Nephron progenitor cell (in vitro differentiated cells): ENCODE results near the gene TCTN3.
A peak's percentile ranks its signal among the peaks of the same experiment; 100 is the strongest.

Source experiments
- DNase-seq: peaks from one replicate; pipeline ENCODE4 v3.0.0; 2021
- H3K27ac Mint-ChIP-seq: 2 replicates; pipeline ENCODE4 v1.8.0; 2021; ENCODE audit warnings: mild to moderate bottlenecking, moderate library complexity, mixed read lengths
- H3K27me3 Mint-ChIP-seq: 2 replicates; pipeline ENCODE4 v1.8.0; 2021; ENCODE audit warnings: mild to moderate bottlenecking, low read depth, mixed read lengths; ENCODE audit not compliant: poor library complexity
- H3K36me3 Mint-ChIP-seq: 2 replicates; pipeline ENCODE4 v1.8.0; 2021; ENCODE audit warnings: low read depth, mixed read lengths
- H3K4me1 Mint-ChIP-seq: 2 replicates; pipeline ENCODE4 v1.8.0; 2021; ENCODE audit warnings: mixed read lengths
- H3K4me3 Mint-ChIP-seq: 2 replicates; pipeline ENCODE4 v1.8.0; 2021; ENCODE audit warnings: mild to moderate bottlenecking, moderate library complexity, mixed read lengths
- H3K9me3 Mint-ChIP-seq: 2 replicates; pipeline ENCODE4 v1.8.0; 2021; ENCODE audit warnings: mild to moderate bottlenecking, moderate library complexity, mixed read lengths
- CTCF ChIP-seq: fragments of 200-600 bp; sonication (generic); IDR thresholded peaks from 2 replicates; pipeline ENCODE4 v1.5.0; 2021; ENCODE audit warnings: antibody characterized with exemption

Gene TCTN3

GRCh38 chr10:95711492-95711891 lies 17.8 kb upstream of the TCTN3 start:
- Mint-ChIP-seq H3K4me1 (no peaks in the 10 kb centered on the region), H3K36me3 (no peaks in the 10 kb centered on the region), H3K9me3 (no peaks in the 10 kb centered on the region), H3K4me3 (no peak overlapping the region), H3K27ac (no peak overlapping the region), H3K27me3 (peaks cover 7% of the 10 kb centered on the region)
- TF ChIP-seq CTCF: no peak
- DNase-seq: no peak

GRCh38 chr10:95706990-95707389 lies 13.3 kb upstream of the TCTN3 start:
- no peaks in the 10 kb centered on the region for H3K4me1 Mint-ChIP-seq
- no peak overlapping the region for H3K4me3 Mint-ChIP-seq

GRCh38 chr10:95706573-95706972 lies 12.8 kb upstream of the TCTN3 start:
- Mint-ChIP-seq H3K4me1 (no peaks in the 10 kb centered on the region), H3K4me3 (no peak overlapping the region), H3K27me3 (peaks cover 4% of the 10 kb centered on the region), H3K36me3 (no peaks in the 10 kb centered on the region), H3K27ac (no peak overlapping the region), H3K9me3 (no peaks in the 10 kb centered on the region)
- DNase-seq: no peak
- no peak for TF ChIP-seq CTCF

More at GRCh38 chr10:95706990-95707389, 13.3 kb upstream of the TCTN3 start:
- TF ChIP-seq CTCF: no peak
- H3K27me3 Mint-ChIP-seq: peaks cover 4% of the 10 kb centered on the region
- no peaks in the 10 kb centered on the region for H3K9me3 Mint-ChIP-seq
- no peak for DNase-seq
- no peaks in the 10 kb centered on the region for H3K36me3 Mint-ChIP-seq
- no peak overlapping the region for H3K27ac Mint-ChIP-seq

GRCh38 chr10:95698415-95698814 lies 4.7 kb upstream of the TCTN3 start:
- TF ChIP-seq CTCF: no peak
- Mint-ChIP-seq H3K4me3 (no peak overlapping the region), H3K27ac (no peak overlapping the region), H3K4me1 (peaks cover 6% of the 10 kb centered on the region), H3K27me3 (peaks cover 13% of the 10 kb centered on the region), H3K36me3 (no peaks in the 10 kb centered on the region), H3K9me3 (peaks cover 13% of the 10 kb centered on the region)
- DNase-seq: no peak

GRCh38 chr10:95697429-95697828 lies 3.7 kb upstream of the TCTN3 start:
- peaks cover 10% of the 10 kb centered on the region for H3K27me3 Mint-ChIP-seq
- H3K27ac Mint-ChIP-seq: no peak overlapping the region
- H3K4me1 Mint-ChIP-seq: peaks cover 12% of the 10 kb centered on the region
- DNase-seq: no peak
- H3K4me3 Mint-ChIP-seq: no peak overlapping the region
- TF ChIP-seq CTCF: no peak
- no peaks in the 10 kb centered on the region for H3K36me3 Mint-ChIP-seq
- peaks cover 13% of the 10 kb centered on the region for H3K9me3 Mint-ChIP-seq

GRCh38 chr10:95694665-95695064 lies 938 bp upstream of the TCTN3 start:
- peaks cover 10% of the 10 kb centered on the region for H3K27me3 Mint-ChIP-seq
- H3K4me1 Mint-ChIP-seq: peaks cover 28% of the 10 kb centered on the region
- no peak for DNase-seq
- TF ChIP-seq CTCF: no peak
- H3K27ac Mint-ChIP-seq: no peak overlapping the region
- peaks cover 22% of the 10 kb centered on the region for H3K36me3 Mint-ChIP-seq
- peaks cover 13% of the 10 kb centered on the region for H3K9me3 Mint-ChIP-seq
- peak overlapping the region; percentile 98 for H3K4me3 Mint-ChIP-seq
